Measurements from ENCODE around the gene MARCHF4.

MARCHF4 gene

DNA sequence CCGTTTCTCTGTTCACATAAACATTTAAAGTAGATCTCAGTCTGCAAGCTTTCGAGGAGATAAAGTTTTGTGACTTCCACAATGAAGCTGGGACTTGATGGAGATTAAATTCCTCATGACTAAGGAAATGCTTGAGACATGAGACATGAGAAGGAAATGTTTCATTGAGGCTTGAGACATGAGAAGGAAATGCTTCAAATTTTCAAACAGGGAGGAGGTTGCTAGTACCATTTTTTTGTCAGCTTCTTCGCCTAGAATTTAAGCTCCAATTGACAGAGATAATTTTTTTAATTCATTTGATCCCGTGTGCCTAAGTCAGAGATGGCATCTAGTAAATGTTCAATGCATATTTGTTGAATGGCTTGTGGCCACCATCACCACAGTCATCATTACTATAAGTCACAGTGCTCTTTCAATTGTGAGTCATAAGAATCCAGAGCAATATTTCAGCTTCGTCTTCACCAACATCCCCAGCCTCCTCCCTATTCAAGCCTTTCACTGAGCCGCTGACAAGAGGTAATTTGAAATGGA is 543 bp upstream of the MARCHF4 start:
- H3K36me3 ChIP-seq: no peaks in the 10 kb centered on the region
- no peak overlapping the region for H3K9ac ChIP-seq
- peaks cover 15% of the 10 kb centered on the region; the same call in 1 of the 2 replicates for H4K20me1 ChIP-seq
- H3K9me3 ChIP-seq: no peaks in the 10 kb centered on the region; the same call in 1 of the 2 replicates
- H3K4me3 ChIP-seq: no peak overlapping the region
- H3K4me2 ChIP-seq: no peak overlapping the region
- H3K4me1 ChIP-seq: peaks cover 4% of the 10 kb centered on the region; the same call in 1 of the 2 replicates
- peaks cover 45% of the 10 kb centered on the region for H3K27me3 ChIP-seq
- no peak overlapping the region for H3K27ac ChIP-seq
- TF ChIP-seq Cebpa-rat (IDR thresholded peaks at IDR 0.05): no peak

DNA sequence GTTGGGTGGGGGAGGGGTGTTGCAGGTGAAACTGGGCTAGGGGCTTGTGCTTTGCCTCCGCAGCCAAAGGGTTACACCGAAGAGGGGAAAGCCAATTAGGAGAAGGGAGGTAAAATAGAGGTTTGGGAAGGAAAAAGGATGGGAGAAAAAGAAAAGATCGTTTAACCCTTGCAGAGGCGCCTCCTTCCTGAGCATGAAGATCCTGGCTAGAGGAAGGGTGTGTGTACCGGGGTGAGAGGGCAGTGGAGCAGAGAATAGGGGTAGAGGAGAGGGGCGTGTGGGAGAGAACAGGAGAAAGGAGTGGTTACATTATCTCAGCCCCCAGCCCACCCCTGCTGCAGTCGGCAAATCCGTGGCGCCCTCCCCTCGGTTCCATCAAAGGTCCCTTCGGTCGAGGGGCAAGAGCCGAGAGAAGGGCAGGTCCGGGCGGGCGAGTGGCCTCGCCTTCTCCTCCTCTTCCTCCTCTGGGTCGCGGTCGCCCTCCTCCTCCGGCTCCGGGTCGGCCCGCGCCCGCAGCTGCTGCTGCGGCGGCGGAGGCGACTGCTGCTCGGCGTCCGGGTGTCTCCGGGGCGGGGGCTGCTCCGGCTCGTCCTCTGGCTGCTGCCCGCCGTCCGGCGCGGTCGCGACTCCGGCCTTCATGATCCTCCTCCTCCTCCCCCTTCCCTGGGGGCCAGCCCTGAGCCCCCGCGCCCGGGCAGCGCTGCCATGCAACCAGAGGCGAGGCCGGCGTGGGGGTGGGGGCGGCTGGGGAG is 1.1 kb downstream of the MARCHF4 start:
- Histone ChIP-seq H3K36me3 (no peaks in the 10 kb centered on the region), H4K20me1 (peaks cover 15% of the 10 kb centered on the region; the same call in 1 of the 2 replicates), H3K9me3 (no peaks in the 10 kb centered on the region; the same call in 1 of the 2 replicates), H3K27ac (no peak overlapping the region), H3K27me3 (peaks cover 45% of the 10 kb centered on the region), H3K4me1 (peaks cover 4% of the 10 kb centered on the region; the same call in 1 of the 2 replicates), H3K4me2 (no peak overlapping the region), H3K4me3 (no peak overlapping the region), H3K9ac (no peak overlapping the region)
- no peak for TF ChIP-seq Cebpa-rat (IDR thresholded peaks at IDR 0.05)

DNA sequence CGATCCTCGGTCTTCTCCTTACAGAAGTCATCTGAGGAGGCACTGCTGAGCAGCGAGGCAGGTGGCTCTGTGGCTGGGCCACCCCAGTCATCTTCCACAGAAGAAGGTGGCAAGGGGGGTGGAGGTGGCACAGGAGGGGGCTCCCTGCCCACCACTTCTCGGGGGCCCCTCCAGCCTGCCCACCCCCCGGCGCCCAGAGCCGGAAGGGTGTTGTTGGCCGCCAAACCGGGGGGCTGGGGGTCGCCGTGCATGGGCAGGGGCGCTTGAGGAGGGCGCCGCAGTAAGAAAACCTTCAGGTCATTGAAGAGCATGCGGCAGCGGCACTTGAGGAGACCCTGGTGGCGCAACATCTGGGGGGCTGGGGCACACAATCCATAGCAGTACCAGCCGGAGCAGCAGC is 2.5 kb downstream of the MARCHF4 start:
- Histone ChIP-seq H3K4me1 (peaks cover 4% of the 10 kb centered on the region; the same call in 1 of the 2 replicates), H4K20me1 (peaks cover 15% of the 10 kb centered on the region; the same call in 1 of the 2 replicates), H3K4me3 (no peak overlapping the region), H3K27me3 (peaks cover 45% of the 10 kb centered on the region), H3K4me2 (no peak overlapping the region), H3K36me3 (no peaks in the 10 kb centered on the region), H3K9ac (no peak overlapping the region), H3K27ac (no peak overlapping the region), H3K9me3 (no peaks in the 10 kb centered on the region; the same call in 1 of the 2 replicates)
- TF ChIP-seq Cebpa-rat (IDR thresholded peaks at IDR 0.05): no peak

DNA sequence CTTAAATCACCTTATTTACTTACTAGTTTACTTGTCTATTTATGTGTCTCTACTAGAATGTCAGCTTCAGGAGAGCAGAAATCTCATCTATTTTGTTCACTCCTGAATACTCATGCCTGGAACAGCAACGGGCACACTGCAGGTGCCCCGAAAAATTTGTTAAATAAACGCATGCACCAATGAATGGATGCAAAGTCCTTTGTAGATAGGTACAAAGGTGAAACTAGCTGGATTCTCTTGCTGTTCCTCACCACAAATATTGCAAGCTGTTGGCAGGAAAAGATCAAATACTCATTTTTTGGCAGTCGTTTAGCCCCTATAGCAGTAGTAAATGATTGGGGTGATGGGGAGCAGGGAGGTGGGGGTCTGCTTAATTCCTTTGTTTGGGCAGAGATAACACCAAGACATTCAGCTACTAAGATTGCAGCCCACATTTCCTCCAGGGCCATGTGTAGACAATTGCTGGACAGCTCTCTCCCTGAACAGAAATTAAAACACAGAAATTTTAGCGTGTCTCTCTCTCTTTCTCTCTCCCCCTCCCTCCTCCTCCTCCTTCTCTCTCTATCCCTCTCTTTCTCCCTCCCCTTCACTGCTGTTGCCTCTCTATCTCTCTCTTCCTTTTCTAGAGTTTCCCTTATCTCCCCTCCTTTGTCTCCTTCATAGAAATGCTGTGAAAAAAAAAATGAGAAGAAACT is 5.4 kb downstream of the MARCHF4 start:
- no peaks in the 10 kb centered on the region for H3K36me3 ChIP-seq
- peaks cover 2% of the 10 kb centered on the region; the same call in 1 of the 2 replicates for H3K4me1 ChIP-seq
- H4K20me1 ChIP-seq: peaks cover 15% of the 10 kb centered on the region; the same call in 1 of the 2 replicates
- no peak for TF ChIP-seq Cebpa-rat (IDR thresholded peaks at IDR 0.05)
- no peak overlapping the region for H3K4me2 ChIP-seq
- H3K27me3 ChIP-seq: peaks cover 28% of the 10 kb centered on the region
- H3K9me3 ChIP-seq: no peaks in the 10 kb centered on the region; the same call in 1 of the 2 replicates
- no peak overlapping the region for H3K4me3 ChIP-seq
- H3K27ac ChIP-seq: no peak overlapping the region
- no peak overlapping the region for H3K9ac ChIP-seq

DNA sequence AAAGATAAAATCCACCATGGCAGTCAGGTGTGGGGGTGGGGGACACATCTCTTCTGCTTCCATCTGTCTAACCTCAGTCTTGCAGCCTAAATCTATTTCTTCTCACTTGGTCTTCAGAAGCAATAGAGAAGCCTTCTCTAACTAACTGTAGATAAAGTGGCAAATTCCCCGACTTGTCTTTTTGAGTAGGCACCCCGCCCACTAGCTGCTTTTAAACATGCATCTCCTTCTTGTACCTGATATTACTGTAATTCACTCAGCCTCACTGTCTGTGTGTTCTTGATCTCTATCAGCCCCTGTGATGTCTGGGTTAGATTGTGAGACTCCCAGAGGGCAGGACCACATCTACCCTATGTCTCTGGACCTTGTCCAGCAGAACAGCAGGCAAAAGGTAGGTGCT is 6.8 kb downstream of the MARCHF4 start:
- Histone ChIP-seq H3K9me3 (no peaks in the 10 kb centered on the region), H3K4me1 (no peaks in the 10 kb centered on the region), H3K9ac (no peak overlapping the region), H3K36me3 (no peaks in the 10 kb centered on the region), H4K20me1 (peaks cover 5% of the 10 kb centered on the region; the same call in 1 of the 2 replicates), H3K4me2 (no peak overlapping the region), H3K27me3 (peaks cover 14% of the 10 kb centered on the region), H3K4me3 (no peak overlapping the region), H3K27ac (no peak overlapping the region)
- no peak for TF ChIP-seq Cebpa-rat (IDR thresholded peaks at IDR 0.05)

DNA sequence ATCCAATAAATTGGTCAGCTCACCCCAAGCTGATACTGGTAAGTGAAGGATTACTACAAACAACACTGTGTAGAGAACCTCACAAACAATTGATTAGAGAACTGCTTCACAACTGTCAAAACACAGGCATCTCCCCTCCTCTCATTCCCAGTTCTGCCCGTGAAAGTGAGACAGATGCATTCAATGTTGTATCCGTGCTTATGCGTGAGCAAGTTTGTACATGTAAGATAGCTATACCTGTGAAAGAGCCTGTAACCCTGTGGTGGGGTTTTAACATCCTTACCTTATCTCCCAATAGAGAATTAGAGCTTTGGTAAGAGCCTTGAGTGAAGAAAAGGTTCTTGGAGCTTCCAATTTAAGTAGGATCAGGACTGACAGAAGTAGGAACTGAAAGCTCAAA is 9.1 kb downstream of the MARCHF4 start:
- Histone ChIP-seq H3K4me3 (no peak overlapping the region), H3K9me3 (no peaks in the 10 kb centered on the region), H3K36me3 (no peaks in the 10 kb centered on the region), H3K9ac (no peak overlapping the region), H4K20me1 (no peaks in the 10 kb centered on the region), H3K4me1 (no peaks in the 10 kb centered on the region), H3K27me3 (no peaks in the 10 kb centered on the region), H3K4me2 (no peak overlapping the region), H3K27ac (no peak overlapping the region)
- TF ChIP-seq Cebpa-rat (IDR thresholded peaks at IDR 0.05): no peak

DNA sequence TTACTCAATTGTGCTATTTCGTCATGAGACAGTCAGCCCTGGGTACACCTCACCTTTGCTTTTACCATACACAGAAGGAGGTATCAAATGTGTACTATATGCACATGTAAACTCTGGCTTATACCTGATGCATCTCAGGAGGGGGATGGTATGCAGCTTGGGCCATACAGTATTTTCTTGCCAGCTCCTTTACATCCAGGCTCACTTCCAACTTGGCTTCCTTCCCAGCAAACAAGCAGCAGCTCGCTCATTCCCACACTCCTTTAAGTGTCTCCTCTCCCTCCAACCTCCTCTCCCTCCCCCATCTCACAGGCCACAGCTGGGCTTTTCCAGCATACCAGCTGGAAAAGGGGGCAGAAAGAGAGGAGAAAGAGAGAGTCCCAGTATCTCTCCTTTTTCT is 9.6 kb downstream of the MARCHF4 start:
- TF ChIP-seq Cebpa-rat (IDR thresholded peaks at IDR 0.05): no peak
- no peaks in the 10 kb centered on the region for H4K20me1 ChIP-seq
- H3K9me3 ChIP-seq: no peaks in the 10 kb centered on the region
- no peak overlapping the region for H3K9ac ChIP-seq
- no peak overlapping the region for H3K4me2 ChIP-seq
- no peaks in the 10 kb centered on the region for H3K36me3 ChIP-seq
- H3K4me3 ChIP-seq: no peak overlapping the region
- no peaks in the 10 kb centered on the region for H3K27me3 ChIP-seq
- H3K4me1 ChIP-seq: no peaks in the 10 kb centered on the region
- H3K27ac ChIP-seq: no peak overlapping the region

DNA sequence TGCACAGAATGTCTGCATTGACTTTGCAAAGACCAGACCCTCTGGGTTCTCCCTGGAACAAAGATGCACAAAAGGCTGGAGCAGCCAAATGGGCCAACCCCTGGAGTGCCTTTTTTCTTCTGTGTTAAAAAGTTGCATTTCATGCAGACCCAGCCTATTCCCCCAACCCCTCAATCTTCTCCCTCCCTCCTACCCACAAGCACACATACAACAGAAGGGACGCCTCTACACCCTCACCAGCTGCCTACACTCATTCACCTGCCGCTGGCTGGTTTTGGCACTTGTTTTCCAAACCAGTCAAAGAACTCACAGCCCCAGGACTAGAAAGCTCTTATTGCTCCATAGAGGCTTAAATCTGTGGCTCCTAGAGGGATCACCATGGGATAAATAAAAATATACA is 16.6 kb downstream of the MARCHF4 start:
- Histone ChIP-seq H3K36me3 (no peaks in the 10 kb centered on the region), H3K27ac (no peak overlapping the region), H4K20me1 (no peaks in the 10 kb centered on the region), H3K27me3 (no peaks in the 10 kb centered on the region), H3K4me3 (no peak overlapping the region), H3K4me1 (peaks cover 31% of the 10 kb centered on the region), H3K9me3 (no peaks in the 10 kb centered on the region), H3K9ac (no peak overlapping the region), H3K4me2 (no peak overlapping the region)
- TF ChIP-seq Cebpa-rat (IDR thresholded peaks at IDR 0.05): no peak

DNA sequence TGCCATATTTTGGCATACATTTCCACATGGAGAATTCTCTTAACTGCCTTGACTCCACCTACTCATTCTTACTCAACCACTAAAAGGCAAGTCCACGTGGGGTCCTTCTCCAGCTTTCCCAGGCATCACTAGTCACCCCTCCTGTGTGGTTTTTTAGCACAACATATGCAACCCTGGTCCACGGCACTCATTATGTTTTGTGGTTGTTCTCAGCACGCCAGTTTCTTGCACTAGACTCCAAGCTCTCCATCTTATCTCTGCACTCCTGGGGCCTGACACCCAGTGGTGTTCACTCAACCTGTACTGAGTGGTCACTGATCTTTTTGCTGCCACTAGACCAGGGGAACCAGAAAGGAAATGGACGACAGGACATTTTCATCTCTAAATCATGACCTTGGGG is 18.0 kb downstream of the MARCHF4 start:
- H3K36me3 ChIP-seq: no peaks in the 10 kb centered on the region
- peaks cover 31% of the 10 kb centered on the region for H3K4me1 ChIP-seq
- H3K4me3 ChIP-seq: no peak overlapping the region
- H4K20me1 ChIP-seq: no peaks in the 10 kb centered on the region
- no peak overlapping the region for H3K27ac ChIP-seq
- H3K27me3 ChIP-seq: no peaks in the 10 kb centered on the region
- no peaks in the 10 kb centered on the region for H3K9me3 ChIP-seq
- peak overlapping the region; percentile 73 for H3K4me2 ChIP-seq
- TF ChIP-seq Cebpa-rat (IDR thresholded peaks at IDR 0.05): no peak
- H3K9ac ChIP-seq: no peak overlapping the region
